Stomach (tissue), 4 donors: ENCODE measurements around the gene PFDN6.

Source experiments
- CTCF ChIP-seq, 7 experiments: fragments of 450-650 bp in 4 of 7; fragments of 200-600 bp in 3 of 7; sonication (generic) in 3 of 7; IDR thresholded peaks; one replicate each; pipeline ENCODE4 v1.5.1; 2016 to 2019; ENCODE audit warnings: antibody characterized with exemption in 7 of 7, control low read depth in 2 of 7, mild to moderate bottlenecking in 1 of 7
- EP300 ChIP-seq: sonication (generic); formaldehyde crosslinking; IDR thresholded peaks from one replicate; pipeline ENCODE4 v1.6.1; 2017; ENCODE audit warnings: antibody characterized with exemption
- POLR2A ChIP-seq, 4 donors: fragments of 450-650 bp; IDR thresholded peaks; one replicate each; pipeline ENCODE4 v1.6.1; 2016; ENCODE audit warnings: antibody characterized with exemption in 4 of 4, control low read depth in 2 of 4, mild to moderate bottlenecking in 1 of 4, moderate library complexity in 1 of 4

- TF ChIP-seq POLR2A (IDR thresholded peaks at IDR 0.05) (no peak), CTCF (IDR thresholded peaks at IDR 0.05) (no peak), EP300 (no peak)
Measured at GRCh38 chr6:33251395-33252012, 37.9 kb upstream of the PFDN6 start.
